ENCODE data around the gene KCTD15. TPM values are rescaled to one million over a fixed set of nuclear protein-coding genes. Genes with fewer than 3 reads are reported as not detected.

KCTD15 gene
- total and polyA plus RNA-seq, 10 of the 15 experiments (the other 5 are each of a cell fraction or from before 2014, with no cell fraction given) = not detected

GRCh38 chr19:33748231-33748630, 48.4 kb upstream of the KCTD15 start:
- H3K9me3 ChIP-seq (replicated peaks; ENCODE audit: control insufficient read depth, insufficient read depth, low read length) = no peaks in the 10 kb centered on the region
- H3K4me3 ChIP-seq = no peak overlapping the region
- no peaks in the 10 kb centered on the region for H3K79me2 ChIP-seq (ENCODE audit: control insufficient read depth, insufficient read depth, low read length)
- H3K27me3 ChIP-seq (replicated peaks in 1 of 2; ENCODE audit: control insufficient read depth in 2 of 2, insufficient read depth in 2 of 2, low read length in 1 of 2) = no peaks in the 10 kb centered on the region
- ATAC-seq (no peak), DNase-seq (ENCODE audit: low read depth, low spot score) (no peak), FAIRE-seq (no peak)
- RAD21 ChIA-PET (ENCODE audit: unreplicated experiment) = no interaction called here
- no peaks in the 10 kb centered on the region for H3K4me1 ChIP-seq (ENCODE audit: control insufficient read depth, insufficient read depth, low read length)
- no peaks in the 10 kb centered on the region for H3K36me3 ChIP-seq (ENCODE audit: control insufficient read depth in 2 of 2, insufficient read depth in 2 of 2, low read length in 1 of 2)
- H3K9ac ChIP-seq (ENCODE audit: control insufficient read depth, insufficient read depth, low read length) = no peak overlapping the region
- H4K20me1 ChIP-seq (ENCODE audit: control insufficient read depth, insufficient read depth) = no peaks in the 10 kb centered on the region
- no peak for TF ChIP-seq RBBP5 (conservative IDR thresholded peaks at IDR 0.05)
- H3K27ac ChIP-seq (ENCODE audit: control insufficient read depth, insufficient read depth) = no peak overlapping the region
- SMC1A ChIA-PET (ENCODE audit: uncharacterized antibody, unreplicated experiment) = interaction anchor here (1.2 kb wide), 1 partner anchor 11 kb away, joined by 3 read pairs; no protein-coding TSS in a partner anchor
- in situ Hi-C loops (cut with MboI) (no loop called here), intact Hi-C loops (cut with micrococcal nuclease; ENCODE audit: unreplicated experiment) (no loop called here)
- no peak overlapping the region for H2AFZ ChIP-seq (ENCODE audit: control insufficient read depth, low read depth, low read length)
- no peak overlapping the region for H3K4me2 ChIP-seq (ENCODE audit: control insufficient read depth, insufficient read depth)
- CTCF ChIA-PET = interaction anchor here (0.6 kb wide), 1 partner anchor 43 kb away, joined by 3 read pairs; no protein-coding TSS in a partner anchor
- POLR2A ChIA-PET = no interaction called here
- no TSS peak for BruUV-seq (replicated peaks)
- 52% methylated on average over 8 of the region's 8 CpGs for WGBS (ENCODE audit: insufficient coverage, insufficient replicate concordance, low lambda C conversion rate, missing lambda C conversion rate)

GRCh38 chr19:33749016-33749415, 47.7 kb upstream of the KCTD15 start:
- no peaks in the 10 kb centered on the region for H4K20me1 ChIP-seq (ENCODE audit: control insufficient read depth, insufficient read depth)
- BruUV-seq (replicated peaks) = no TSS peak
- H2AFZ ChIP-seq (ENCODE audit: control insufficient read depth, low read depth, low read length) = no peak overlapping the region
- no peak overlapping the region for H3K4me3 ChIP-seq
- H3K9me3 ChIP-seq (replicated peaks; ENCODE audit: control insufficient read depth, insufficient read depth, low read length) = no peaks in the 10 kb centered on the region
- H3K27ac ChIP-seq (ENCODE audit: control insufficient read depth, insufficient read depth) = no peak overlapping the region
- DNase-seq (ENCODE audit: low read depth, low spot score) (no peak), ATAC-seq (no peak), FAIRE-seq (no peak)
- no peaks in the 10 kb centered on the region for H3K79me2 ChIP-seq (ENCODE audit: control insufficient read depth, insufficient read depth, low read length)
- ChIA-PET RAD21 (ENCODE audit: unreplicated experiment) (no interaction called here), SMC1A (ENCODE audit: uncharacterized antibody, unreplicated experiment) (no interaction called here), CTCF (interaction anchor here (0.6 to 1.0 kb wide), 2 partner anchors 29 to 259 kb away, joined by 3 read pairs; no protein-coding TSS in a partner anchor), POLR2A (no interaction called here)
- H3K4me1 ChIP-seq (ENCODE audit: control insufficient read depth, insufficient read depth, low read length) = no peaks in the 10 kb centered on the region
- in situ Hi-C loops (cut with MboI) = no loop called here
- H3K27me3 ChIP-seq (replicated peaks in 1 of 2; ENCODE audit: control insufficient read depth in 2 of 2, insufficient read depth in 2 of 2, low read length in 1 of 2) = no peaks in the 10 kb centered on the region
- WGBS (ENCODE audit: insufficient coverage, insufficient replicate concordance, low lambda C conversion rate, missing lambda C conversion rate) = 10% methylated on average over 3 of the region's 3 CpGs
- intact Hi-C loops (cut with micrococcal nuclease; ENCODE audit: unreplicated experiment) = no loop called here
- H3K4me2 ChIP-seq (ENCODE audit: control insufficient read depth, insufficient read depth) = no peak overlapping the region
- H3K36me3 ChIP-seq (ENCODE audit: control insufficient read depth in 2 of 2, insufficient read depth in 2 of 2, low read length in 1 of 2) = no peaks in the 10 kb centered on the region
- no peak overlapping the region for H3K9ac ChIP-seq (ENCODE audit: control insufficient read depth, insufficient read depth, low read length)
- TF ChIP-seq ZBED1 (IDR thresholded peaks at IDR 0.05; ENCODE audit: borderline replicate concordance) = no peak
- TF ChIP-seq SUPT20H (IDR thresholded peaks at IDR 0.05; ENCODE audit: borderline replicate concordance, control insufficient read depth, low read depth, low read length) = no peak
- TF ChIP-seq TAF1 (IDR thresholded peaks at IDR 0.05; ENCODE audit: borderline replicate concordance, low read depth, low read length) = no peak
- no peak for TF ChIP-seq BCL11A (IDR thresholded peaks at IDR 0.05; ENCODE audit: low read depth, low read length)
- no peak for TF ChIP-seq MAX (IDR thresholded peaks at IDR 0.05; ENCODE audit: low read depth, low read length)
- no peak for TF ChIP-seq ZNF217 (IDR thresholded peaks at IDR 0.05)
- TF ChIP-seq SPI1 (IDR thresholded peaks at IDR 0.05; ENCODE audit: borderline replicate concordance, insufficient read depth, low read depth, low read length) = no peak
- no peak for TF ChIP-seq BCLAF1 (IDR thresholded peaks at IDR 0.05)
- no peak for TF ChIP-seq ATF3 (IDR thresholded peaks at IDR 0.05; ENCODE audit: borderline replicate concordance, extremely low read depth, low read depth, low read length)
- TF ChIP-seq MTA3 (IDR thresholded peaks at IDR 0.05; ENCODE audit: borderline replicate concordance, low read length) = no peak
- no peak for TF ChIP-seq FOXM1 (IDR thresholded peaks at IDR 0.05; ENCODE audit: low read depth, low read length)
- no peak for TF ChIP-seq POLR2AphosphoS2 (IDR thresholded peaks at IDR 0.05; ENCODE audit: low read depth, low read length)

All from GM12878 (cell line).